Thoracic aorta (tissue), 2 donors: Measurements from ENCODE around the gene MLF2. TPM values are rescaled to one million over a fixed set of nuclear protein-coding genes. Genes with fewer than 3 reads are reported as not detected.
"Not testable (repeated sequence)": the region's sequence is repeated elsewhere in the genome, so short reads cannot be mapped to it uniquely, and the experiment has no call there.

Source experiments
- ATAC-seq: fragments of 150-250 bp; one replicate; pipeline ENCODE4 v1.8.0; 2017; ENCODE audit warnings: low read depth; ENCODE audit not compliant: insufficient number of reproducible peaks, low FRiP score
- DNase-seq: peaks from one replicate; pipeline ENCODE4 v3.0.0-alpha.2; 2020; ENCODE audit warnings: low spot score
- H3K27ac ChIP-seq, 2 donors: fragments of 200-600 bp; sonication (generic); 1 replicate in 1 of 2; 2 replicates in 1 of 2; pipeline ENCODE4 v1.5.1; 2016; ENCODE audit warnings: mild to moderate bottlenecking in 2 of 2, moderate library complexity in 2 of 2
- H3K27me3 ChIP-seq: fragments of 200-600 bp; sonication (generic); replicated peaks from 2 replicates; pipeline ENCODE4 v1.6.0; 2016; ENCODE audit warnings: mild to moderate bottlenecking; ENCODE audit not compliant: insufficient read depth
- H3K36me3 ChIP-seq: fragments of 200-600 bp; sonication (generic); one replicate; pipeline ENCODE4 v1.5.1; 2016
- H3K4me1 ChIP-seq, 2 donors: fragments of 200-600 bp; sonication (generic); 1 replicate in 1 of 2; 2 replicates in 1 of 2; pipeline versions ENCODE4 v1.5.1 to v1.6.0; 2016; ENCODE audit warnings: low read depth in 2 of 2, mild to moderate bottlenecking in 1 of 2; ENCODE audit not compliant: control insufficient read depth in 1 of 2
- H3K4me3 ChIP-seq: fragments of 200-600 bp; sonication (generic); 2 replicates; pipeline ENCODE4 v1.5.1; 2016; ENCODE audit warnings: mild to moderate bottlenecking
- H3K9me3 ChIP-seq: fragments of 200-600 bp; sonication (generic); 2 replicates; pipeline ENCODE4 v1.5.1; 2016
- CTCF ChIP-seq: fragments of 200-600 bp; sonication (generic); IDR thresholded peaks from one replicate; pipeline ENCODE4 v1.5.1; 2019; ENCODE audit warnings: antibody characterized with exemption
- total RNA-seq, 2 donors: library from RNA; depleted of rRNA; stranded (reverse); fragments of >200 nt; gene quantifications; one replicate each; pipeline versions ENCODE4 v1.1.0 to v1.2.3, GENCODE V29; 2016

Gene MLF2
- total RNA-seq, 2 donors from 2014 or later = 129 to 179 TPM

GRCh38 chr12:6724409-6724797 is 28.5 kb downstream of the MLF2 start:
- TF ChIP-seq CTCF = no peak
- peak overlapping the region; percentile 81 for H3K4me3 ChIP-seq
- H3K27me3 ChIP-seq = no peaks in the 10 kb centered on the region
- H3K9me3 ChIP-seq = no peaks in the 10 kb centered on the region
- ATAC-seq (peak; percentile 7), DNase-seq (no peak)
- peak overlapping the region; percentile 76 to 84 for H3K27ac ChIP-seq
- H3K4me1 ChIP-seq = peaks cover 10 to 12% of the 10 kb centered on the region in 2 donors
- peaks cover 18% of the 10 kb centered on the region for H3K36me3 ChIP-seq

GRCh38 chr12:6723607-6724408 is 29.1 kb downstream of the MLF2 start, which contains the start of gene COPS7A:
Gene COPS7A, plus strand, starts transcription at chr12:6724046. Its CDS starts 611 bp downstream, at chr12:6724657.
- peak within 1 kb of the TSS; percentile 81 for H3K4me3 ChIP-seq
- no peaks in the 10 kb centered on the region for H3K27me3 ChIP-seq
- peaks cover 12% of the 10 kb centered on the region for H3K36me3 ChIP-seq
- peak within 1 kb of the TSS; percentile 76 to 84 for H3K27ac ChIP-seq
- H3K9me3 ChIP-seq = no peaks in the 10 kb centered on the region
- ATAC-seq = peak; percentile 97
- H3K4me1 ChIP-seq = peaks cover 10 to 12% of the 10 kb centered on the region in 2 donors
- TF ChIP-seq CTCF = no peak
- peak; percentile 82 for DNase-seq

- Histone ChIP-seq H3K4me1 (peaks cover 10 to 12% of the 10 kb centered on the region in 2 donors), H3K27me3 (no peaks in the 10 kb centered on the region), H3K36me3 (peaks cover 3% of the 10 kb centered on the region), H3K9me3 (no peaks in the 10 kb centered on the region), H3K27ac (no peak overlapping the region), H3K4me3 (no peak overlapping the region)
- no peak for ATAC-seq
- TF ChIP-seq CTCF = no peak
- DNase-seq = no peak
These were observed 30.1 kb downstream of the MLF2 start for GRCh38 chr12:6722863-6723262.

GRCh38 chr12:6716874-6717437 is 36.0 kb downstream of the MLF2 start:
- H3K9me3 ChIP-seq = no peaks in the 10 kb centered on the region
- H3K27me3 ChIP-seq = no peaks in the 10 kb centered on the region
- no peak overlapping the region for H3K27ac ChIP-seq
- TF ChIP-seq CTCF = no peak
- ATAC-seq = no peak
- no peak for DNase-seq
- no peaks in the 10 kb centered on the region for H3K4me1 ChIP-seq
- H3K36me3 ChIP-seq = no peaks in the 10 kb centered on the region
- no peak overlapping the region for H3K4me3 ChIP-seq

GRCh38 chr12:6716031-6716873 is 36.7 kb downstream of the MLF2 start:
- not testable (repeated sequence) for H3K9me3 ChIP-seq, DNase-seq, H3K36me3 ChIP-seq, H3K27me3 ChIP-seq, H3K27ac ChIP-seq, H3K4me3 ChIP-seq, H3K4me1 ChIP-seq, ATAC-seq
